HepG2 (cell line): ENCODE data around the gene PDLIM5. TPM values are rescaled to one million over a fixed set of nuclear protein-coding genes. Genes with fewer than 3 reads are reported as not detected.

Experiments used
- ADNP ChIP-seq: sonication (generic); formaldehyde crosslinking; IDR thresholded peaks from 2 replicates; pipeline ENCODE4 v1.4.0; 2020; ENCODE audit warnings: missing genetic modification reagents
- ARID2 ChIP-seq: sonication (generic); formaldehyde crosslinking; IDR thresholded peaks from 2 replicates; pipeline ENCODE4 v1.8.1; 2022; ENCODE audit warnings: mild to moderate bottlenecking, missing genetic modification reagents, borderline replicate concordance
- FLYWCH1 ChIP-seq: sonication (generic); formaldehyde crosslinking; IDR thresholded peaks from 2 replicates; pipeline ENCODE4 v1.8.1; 2023; ENCODE audit warnings: mild to moderate bottlenecking, missing genetic modification reagents
- GATAD2A ChIP-seq: IDR thresholded peaks from 2 replicates; pipeline ENCODE4 v1.6.1; 2016
- MBD4 ChIP-seq: IDR thresholded peaks from 2 replicates; pipeline ENCODE4 v1.6.1; 2012; ENCODE audit warnings: low read length, inconsistent platforms, borderline replicate concordance
- MED8 ChIP-seq: sonication (generic); formaldehyde crosslinking; IDR thresholded peaks from 2 replicates; pipeline ENCODE4 v1.8.1; 2023; ENCODE audit warnings: mild to moderate bottlenecking, missing genetic modification reagents; ENCODE audit not compliant: insufficient replicate concordance
- SNAPC5 ChIP-seq: sonication (generic); formaldehyde crosslinking; IDR thresholded peaks from 2 replicates; pipeline ENCODE4 v1.8.1; 2023; ENCODE audit warnings: mild to moderate bottlenecking, missing genetic modification reagents, borderline replicate concordance
- WIZ ChIP-seq: sonication (generic); formaldehyde crosslinking; IDR thresholded peaks from 2 replicates; pipeline ENCODE4 v1.5.1; 2020; ENCODE audit warnings: mild to moderate bottlenecking, missing genetic modification reagents
- YEATS2 ChIP-seq: sonication (generic); formaldehyde crosslinking; IDR thresholded peaks from 2 replicates; pipeline ENCODE4 v1.4.0; 2020; ENCODE audit warnings: missing genetic modification reagents, borderline replicate concordance
- ZBTB20 ChIP-seq: sonication (generic); formaldehyde crosslinking; IDR thresholded peaks from 2 replicates; pipeline ENCODE4 v1.8.1; 2023; ENCODE audit warnings: missing genetic modification reagents, low read depth, mild to moderate bottlenecking, borderline replicate concordance
- ZFP37 ChIP-seq: sonication (generic); formaldehyde crosslinking; IDR thresholded peaks from 2 replicates; pipeline ENCODE4 v1.4.0; 2020; ENCODE audit warnings: missing genetic modification reagents, borderline replicate concordance
- ZNF24 ChIP-seq: fragments of 450-650 bp; IDR thresholded peaks from 2 replicates; pipeline ENCODE4 v1.6.1; 2017; ENCODE audit warnings: antibody characterized with exemption, mild to moderate bottlenecking
- ZNF264 ChIP-seq: sonication (generic); formaldehyde crosslinking; IDR thresholded peaks from 2 replicates; pipeline ENCODE4 v1.4.0; 2020; ENCODE audit warnings: missing genetic modification reagents
- ZNF501 ChIP-seq: sonication (generic); formaldehyde crosslinking; IDR thresholded peaks from 2 replicates; pipeline ENCODE4 v1.5.1; 2020; ENCODE audit warnings: mild to moderate bottlenecking, moderate library complexity, missing genetic modification reagents
- ZNF530 ChIP-seq: sonication (generic); formaldehyde crosslinking; IDR thresholded peaks from 2 replicates; pipeline ENCODE4 v1.5.0; 2020; ENCODE audit warnings: low read depth, mild to moderate bottlenecking, missing genetic modification reagents
- ZNF572 ChIP-seq: sonication (generic); formaldehyde crosslinking; IDR thresholded peaks from 2 replicates; pipeline ENCODE4 v1.5.1; 2020; ENCODE audit warnings: mild to moderate bottlenecking, missing genetic modification reagents
- ZNF883 ChIP-seq: sonication (generic); formaldehyde crosslinking; IDR thresholded peaks from 2 replicates; pipeline ENCODE4 v1.5.1; 2020; ENCODE audit warnings: mild to moderate bottlenecking, missing genetic modification reagents; ENCODE audit errors: not compliant biosample characterization
- polyA plus RNA-seq, 8 experiments: library from polyadenylated mRNA; depleted of rRNA in 3 of 8; stranded (reverse) in 7 of 8; unstranded in 1 of 8; fragments of >200 nt; fragmentation: Illumina TruSeq in 4 of 8; extraction: Trizol in 4 of 8; gene quantifications; 2 replicates each; pipeline versions ENCODE4 v1.2.1 to v1.2.3, GENCODE V29; 2011 to 2016; ENCODE audit warnings: low read depth in 4 of 8, missing spikeins in 1 of 8, mixed read lengths in 1 of 8; ENCODE audit not compliant: insufficient read depth in 1 of 8
- total RNA-seq, 5 experiments: library from RNA; depleted of rRNA; stranded (reverse); fragments of >200 nt; fragmentation: Illumina TruSeq; extraction: Trizol; gene quantifications; 2 replicates each; pipeline ENCODE4 v1.2.3, GENCODE V29; 2016; ENCODE audit warnings: low read depth in 1 of 5
- TF ChIP-seq, protein P1 (sequence below): sonication (generic); formaldehyde crosslinking; IDR thresholded peaks from 2 replicates; pipeline ENCODE4 v1.4.0; 2020; ENCODE audit warnings: missing genetic modification reagents, borderline replicate concordance
- TF ChIP-seq, protein P2 (sequence below): sonication (generic); formaldehyde crosslinking; IDR thresholded peaks from 2 replicates; pipeline ENCODE4 v1.8.0; 2022; ENCODE audit warnings: missing genetic modification reagents, mild to moderate bottlenecking, inconsistent platforms, borderline replicate concordance
- TF ChIP-seq, protein P3 (sequence below): sonication (generic); formaldehyde crosslinking; IDR thresholded peaks from 2 replicates; pipeline ENCODE4 v1.9.0; 2021; ENCODE audit warnings: missing genetic modification reagents, borderline replicate concordance
- TF ChIP-seq, protein P4 (sequence below): sonication (generic); formaldehyde crosslinking; IDR thresholded peaks from 2 replicates; pipeline ENCODE4 v1.9.0; 2021; ENCODE audit warnings: missing genetic modification reagents, mild to moderate bottlenecking, borderline replicate concordance

PDLIM5 gene
- total and polyA plus RNA-seq, 2 of the 13 experiments (the other 11 are each of a cell fraction or from before 2014, with no cell fraction given) = 52.8 to 119 TPM

DNA sequence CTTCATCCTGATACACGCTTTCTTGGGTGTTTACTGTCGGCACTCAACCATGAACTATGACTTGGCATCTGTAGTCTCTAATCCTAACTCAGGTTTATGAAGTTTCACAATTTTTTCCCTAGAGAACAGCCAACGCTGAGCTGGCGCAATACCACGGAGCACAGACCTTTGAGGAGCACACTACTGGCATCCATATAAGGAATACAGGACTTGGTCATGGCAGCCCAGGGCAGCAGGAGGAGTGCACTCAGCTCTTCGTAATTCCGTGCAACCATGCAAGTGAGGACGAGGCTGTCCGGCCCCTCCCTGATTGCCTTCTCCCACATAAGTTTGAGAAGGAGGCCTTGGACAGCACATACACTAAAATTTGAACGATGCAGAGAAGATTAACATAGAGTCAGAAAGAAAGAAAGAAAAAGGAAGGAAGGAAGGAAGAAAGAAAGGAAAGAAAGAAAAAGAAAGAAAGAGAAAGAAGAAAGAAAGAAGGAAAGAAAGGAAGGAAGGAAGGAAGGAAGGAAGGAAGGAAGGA, 41.0 kb upstream of the PDLIM5 start (continued):
- TF ChIP-seq ADNP (CRISPR knock-in tag) = no peak
- TF ChIP-seq WIZ (CRISPR knock-in tag) = no peak
- TF ChIP-seq ZNF572 = no peak
- TF ChIP-seq ZNF264 (CRISPR knock-in tag) = no peak
- TF ChIP-seq, protein P1, sequence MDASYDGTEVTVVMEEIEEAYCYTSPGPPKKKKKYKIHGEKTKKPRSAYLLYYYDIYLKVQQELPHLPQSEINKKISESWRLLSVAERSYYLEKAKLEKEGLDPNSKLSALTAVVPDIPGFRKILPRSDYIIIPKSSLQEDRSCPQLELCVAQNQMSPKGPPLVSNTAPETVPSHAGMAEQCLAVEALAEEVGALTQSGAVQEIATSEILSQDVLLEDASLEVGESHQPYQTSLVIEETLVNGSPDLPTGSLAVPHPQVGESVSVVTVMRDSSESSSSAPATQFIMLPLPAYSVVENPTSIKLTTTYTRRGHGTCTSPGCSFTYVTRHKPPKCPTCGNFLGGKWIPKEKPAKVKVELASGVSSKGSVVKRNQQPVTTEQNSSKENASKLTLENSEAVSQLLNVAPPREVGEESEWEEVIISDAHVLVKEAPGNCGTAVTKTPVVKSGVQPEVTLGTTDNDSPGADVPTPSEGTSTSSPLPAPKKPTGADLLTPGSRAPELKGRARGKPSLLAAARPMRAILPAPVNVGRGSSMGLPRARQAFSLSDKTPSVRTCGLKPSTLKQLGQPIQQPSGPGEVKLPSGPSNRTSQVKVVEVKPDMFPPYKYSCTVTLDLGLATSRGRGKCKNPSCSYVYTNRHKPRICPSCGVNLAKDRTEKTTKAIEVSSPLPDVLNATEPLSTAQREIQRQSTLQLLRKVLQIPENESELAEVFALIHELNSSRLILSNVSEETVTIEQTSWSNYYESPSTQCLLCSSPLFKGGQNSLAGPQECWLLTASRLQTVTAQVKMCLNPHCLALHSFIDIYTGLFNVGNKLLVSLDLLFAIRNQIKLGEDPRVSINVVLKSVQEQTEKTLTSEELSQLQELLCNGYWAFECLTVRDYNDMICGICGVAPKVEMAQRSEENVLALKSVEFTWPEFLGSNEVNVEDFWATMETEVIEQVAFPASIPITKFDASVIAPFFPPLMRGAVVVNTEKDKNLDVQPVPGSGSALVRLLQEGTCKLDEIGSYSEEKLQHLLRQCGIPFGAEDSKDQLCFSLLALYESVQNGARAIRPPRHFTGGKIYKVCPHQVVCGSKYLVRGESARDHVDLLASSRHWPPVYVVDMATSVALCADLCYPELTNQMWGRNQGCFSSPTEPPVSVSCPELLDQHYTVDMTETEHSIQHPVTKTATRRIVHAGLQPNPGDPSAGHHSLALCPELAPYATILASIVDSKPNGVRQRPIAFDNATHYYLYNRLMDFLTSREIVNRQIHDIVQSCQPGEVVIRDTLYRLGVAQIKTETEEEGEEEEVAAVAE (CRISPR knock-in tag) = no peak
- no peak for TF ChIP-seq ZNF24
- no peak for TF ChIP-seq SNAPC5 (CRISPR knock-in tag)
- TF ChIP-seq ZFP37 = no peak
- TF ChIP-seq ZNF530 = no peak
- TF ChIP-seq ARID2 = no peak
- peak; percentile 82 for TF ChIP-seq GATAD2A (CRISPR knock-in tag)
- no peak for TF ChIP-seq MBD4
- TF ChIP-seq ZNF883 = no peak
- TF ChIP-seq ZNF501 (CRISPR knock-in tag) = no peak
- TF ChIP-seq, protein P2, sequence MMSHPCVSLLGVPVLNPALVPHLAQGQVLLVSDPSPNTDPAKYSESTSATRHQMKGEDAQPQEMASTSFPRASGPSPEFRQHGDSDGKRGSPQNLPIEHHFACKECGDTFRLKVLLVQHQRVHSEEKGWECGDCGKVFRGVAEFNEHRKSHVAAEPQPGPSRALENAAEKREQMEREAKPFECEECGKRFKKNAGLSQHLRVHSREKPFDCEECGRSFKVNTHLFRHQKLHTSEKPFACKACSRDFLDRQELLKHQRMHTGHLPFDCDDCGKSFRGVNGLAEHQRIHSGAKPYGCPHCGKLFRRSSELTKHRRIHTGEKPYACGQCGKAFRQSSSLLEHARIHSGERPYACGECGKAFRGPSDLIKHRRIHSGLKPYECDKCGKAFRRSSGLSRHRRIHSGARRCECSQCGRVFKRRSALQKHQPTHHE (CRISPR knock-in tag) = no peak
- TF ChIP-seq FLYWCH1 (CRISPR knock-in tag) = no peak
- TF ChIP-seq, protein P3, sequence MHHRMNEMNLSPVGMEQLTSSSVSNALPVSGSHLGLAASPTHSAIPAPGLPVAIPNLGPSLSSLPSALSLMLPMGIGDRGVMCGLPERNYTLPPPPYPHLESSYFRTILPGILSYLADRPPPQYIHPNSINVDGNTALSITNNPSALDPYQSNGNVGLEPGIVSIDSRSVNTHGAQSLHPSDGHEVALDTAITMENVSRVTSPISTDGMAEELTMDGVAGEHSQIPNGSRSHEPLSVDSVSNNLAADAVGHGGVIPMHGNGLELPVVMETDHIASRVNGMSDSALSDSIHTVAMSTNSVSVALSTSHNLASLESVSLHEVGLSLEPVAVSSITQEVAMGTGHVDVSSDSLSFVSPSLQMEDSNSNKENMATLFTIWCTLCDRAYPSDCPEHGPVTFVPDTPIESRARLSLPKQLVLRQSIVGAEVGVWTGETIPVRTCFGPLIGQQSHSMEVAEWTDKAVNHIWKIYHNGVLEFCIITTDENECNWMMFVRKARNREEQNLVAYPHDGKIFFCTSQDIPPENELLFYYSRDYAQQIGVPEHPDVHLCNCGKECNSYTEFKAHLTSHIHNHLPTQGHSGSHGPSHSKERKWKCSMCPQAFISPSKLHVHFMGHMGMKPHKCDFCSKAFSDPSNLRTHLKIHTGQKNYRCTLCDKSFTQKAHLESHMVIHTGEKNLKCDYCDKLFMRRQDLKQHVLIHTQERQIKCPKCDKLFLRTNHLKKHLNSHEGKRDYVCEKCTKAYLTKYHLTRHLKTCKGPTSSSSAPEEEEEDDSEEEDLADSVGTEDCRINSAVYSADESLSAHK (CRISPR knock-in tag) = no peak
- TF ChIP-seq ZBTB20 (CRISPR knock-in tag) = no peak
- no peak for TF ChIP-seq MED8 (CRISPR knock-in tag)
- TF ChIP-seq, protein P4, sequence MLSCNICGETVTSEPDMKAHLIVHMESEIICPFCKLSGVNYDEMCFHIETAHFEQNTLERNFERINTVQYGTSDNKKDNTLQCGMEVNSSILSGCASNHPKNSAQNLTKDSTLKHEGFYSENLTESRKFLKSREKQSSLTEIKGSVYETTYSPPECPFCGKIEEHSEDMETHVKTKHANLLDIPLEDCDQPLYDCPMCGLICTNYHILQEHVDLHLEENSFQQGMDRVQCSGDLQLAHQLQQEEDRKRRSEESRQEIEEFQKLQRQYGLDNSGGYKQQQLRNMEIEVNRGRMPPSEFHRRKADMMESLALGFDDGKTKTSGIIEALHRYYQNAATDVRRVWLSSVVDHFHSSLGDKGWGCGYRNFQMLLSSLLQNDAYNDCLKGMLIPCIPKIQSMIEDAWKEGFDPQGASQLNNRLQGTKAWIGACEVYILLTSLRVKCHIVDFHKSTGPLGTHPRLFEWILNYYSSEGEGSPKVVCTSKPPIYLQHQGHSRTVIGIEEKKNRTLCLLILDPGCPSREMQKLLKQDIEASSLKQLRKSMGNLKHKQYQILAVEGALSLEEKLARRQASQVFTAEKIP (CRISPR knock-in tag) = no peak
- TF ChIP-seq YEATS2 = no peak
